ENCODE results near the gene ETFB. TPM values are rescaled to one million over a fixed set of nuclear protein-coding genes. Genes with fewer than 3 reads are reported as not detected.

ETFB gene
- total and polyA plus RNA-seq, 4 donors = 129 to 713 (median 467) TPM

DNA sequence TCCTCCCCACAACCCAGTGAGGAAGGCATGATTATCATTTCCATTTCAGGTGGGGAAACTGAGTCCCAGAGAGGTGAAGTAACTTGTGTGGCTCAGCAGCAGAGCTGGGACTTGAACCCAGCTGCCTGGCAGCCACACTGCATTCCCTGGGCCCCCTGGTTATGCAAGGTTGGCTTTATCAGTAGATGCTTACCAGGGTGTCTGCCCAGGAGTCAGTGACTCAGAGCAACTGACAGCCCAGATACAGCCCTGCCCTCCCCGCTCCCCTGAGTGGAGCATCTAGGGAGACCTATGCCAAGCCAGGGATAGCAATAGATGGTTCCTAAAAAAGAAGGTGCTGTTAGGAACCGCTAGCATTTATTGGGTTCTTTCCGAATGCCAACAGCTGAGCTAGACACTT is 48.8 kb downstream of the ETFB start:
- Histone ChIP-seq H3K4me1 (ENCODE audit: control insufficient read depth in 4 of 4, insufficient read depth in 4 of 4, low read length in 3 of 4) (no peaks in the 10 kb centered on the region), H3K9me3 (ENCODE audit: control insufficient read depth in 4 of 4, low read length in 3 of 4) (no peaks in the 10 kb centered on the region), H3K4me3 (ENCODE audit: low read depth in 1 of 3, low read length in 3 of 3) (no peak overlapping the region), H3K27ac (ENCODE audit: low read depth in 1 of 2, low read length in 2 of 2) (no peak overlapping the region), H3K27me3 (ENCODE audit: control insufficient read depth in 4 of 4, insufficient read depth in 4 of 4, low read length in 3 of 4) (no peaks in the 10 kb centered on the region), H3K9ac (ENCODE audit: low read depth in 1 of 2, low read length in 2 of 2) (no peak overlapping the region), H3K36me3 (ENCODE audit: control insufficient read depth in 4 of 4, insufficient read depth in 3 of 4, low read depth in 1 of 4, low read length in 3 of 4) (no peaks in the 10 kb centered on the region)
- DNase-seq (ENCODE audit: low spot score) = no peak
- 86% methylated on average over 3 of the region's 3 CpGs for WGBS
- no peak for TF ChIP-seq HNF4A (conservative IDR thresholded peaks at IDR 0.05)
- TF ChIP-seq, protein P1, sequence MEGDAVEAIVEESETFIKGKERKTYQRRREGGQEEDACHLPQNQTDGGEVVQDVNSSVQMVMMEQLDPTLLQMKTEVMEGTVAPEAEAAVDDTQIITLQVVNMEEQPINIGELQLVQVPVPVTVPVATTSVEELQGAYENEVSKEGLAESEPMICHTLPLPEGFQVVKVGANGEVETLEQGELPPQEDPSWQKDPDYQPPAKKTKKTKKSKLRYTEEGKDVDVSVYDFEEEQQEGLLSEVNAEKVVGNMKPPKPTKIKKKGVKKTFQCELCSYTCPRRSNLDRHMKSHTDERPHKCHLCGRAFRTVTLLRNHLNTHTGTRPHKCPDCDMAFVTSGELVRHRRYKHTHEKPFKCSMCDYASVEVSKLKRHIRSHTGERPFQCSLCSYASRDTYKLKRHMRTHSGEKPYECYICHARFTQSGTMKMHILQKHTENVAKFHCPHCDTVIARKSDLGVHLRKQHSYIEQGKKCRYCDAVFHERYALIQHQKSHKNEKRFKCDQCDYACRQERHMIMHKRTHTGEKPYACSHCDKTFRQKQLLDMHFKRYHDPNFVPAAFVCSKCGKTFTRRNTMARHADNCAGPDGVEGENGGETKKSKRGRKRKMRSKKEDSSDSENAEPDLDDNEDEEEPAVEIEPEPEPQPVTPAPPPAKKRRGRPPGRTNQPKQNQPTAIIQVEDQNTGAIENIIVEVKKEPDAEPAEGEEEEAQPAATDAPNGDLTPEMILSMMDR (IDR thresholded peaks at IDR 0.05; ENCODE audit: low read depth, low read length, missing input control) = no peak
- TF ChIP-seq, protein P2, sequence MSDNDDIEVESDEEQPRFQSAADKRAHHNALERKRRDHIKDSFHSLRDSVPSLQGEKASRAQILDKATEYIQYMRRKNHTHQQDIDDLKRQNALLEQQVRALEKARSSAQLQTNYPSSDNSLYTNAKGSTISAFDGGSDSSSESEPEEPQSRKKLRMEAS (IDR thresholded peaks at IDR 0.05) = no peak
- no peak for TF ChIP-seq TAF1 (conservative IDR thresholded peaks at IDR 0.05)
- no peak for TF ChIP-seq HNF4G (IDR thresholded peaks at IDR 0.05)
- no peak for TF ChIP-seq GABPA (IDR thresholded peaks at IDR 0.05 in 1 of 2, conservative IDR thresholded peaks at IDR 0.05 in 1 of 2)
- TF ChIP-seq, protein P3, sequence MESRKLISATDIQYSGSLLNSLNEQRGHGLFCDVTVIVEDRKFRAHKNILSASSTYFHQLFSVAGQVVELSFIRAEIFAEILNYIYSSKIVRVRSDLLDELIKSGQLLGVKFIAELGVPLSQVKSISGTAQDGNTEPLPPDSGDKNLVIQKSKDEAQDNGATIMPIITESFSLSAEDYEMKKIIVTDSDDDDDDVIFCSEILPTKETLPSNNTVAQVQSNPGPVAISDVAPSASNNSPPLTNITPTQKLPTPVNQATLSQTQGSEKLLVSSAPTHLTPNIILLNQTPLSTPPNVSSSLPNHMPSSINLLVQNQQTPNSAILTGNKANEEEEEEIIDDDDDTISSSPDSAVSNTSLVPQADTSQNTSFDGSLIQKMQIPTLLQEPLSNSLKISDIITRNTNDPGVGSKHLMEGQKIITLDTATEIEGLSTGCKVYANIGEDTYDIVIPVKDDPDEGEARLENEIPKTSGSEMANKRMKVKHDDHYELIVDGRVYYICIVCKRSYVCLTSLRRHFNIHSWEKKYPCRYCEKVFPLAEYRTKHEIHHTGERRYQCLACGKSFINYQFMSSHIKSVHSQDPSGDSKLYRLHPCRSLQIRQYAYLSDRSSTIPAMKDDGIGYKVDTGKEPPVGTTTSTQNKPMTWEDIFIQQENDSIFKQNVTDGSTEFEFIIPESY (IDR thresholded peaks at IDR 0.05) = no peak
- no peak for TF ChIP-seq RAD21 (IDR thresholded peaks at IDR 0.05)
- no peak for TF ChIP-seq SP1 (IDR thresholded peaks at IDR 0.05)
- no peak for TF ChIP-seq NR2F2 (IDR thresholded peaks at IDR 0.05)
- no peak for TF ChIP-seq EGR1 (IDR thresholded peaks at IDR 0.05; ENCODE audit: low read depth in 2 of 2)
- TF ChIP-seq FOXA2 (IDR thresholded peaks at IDR 0.05) = no peak
- TF ChIP-seq JUND (IDR thresholded peaks at IDR 0.05) = no peak
- TF ChIP-seq, protein P4, sequence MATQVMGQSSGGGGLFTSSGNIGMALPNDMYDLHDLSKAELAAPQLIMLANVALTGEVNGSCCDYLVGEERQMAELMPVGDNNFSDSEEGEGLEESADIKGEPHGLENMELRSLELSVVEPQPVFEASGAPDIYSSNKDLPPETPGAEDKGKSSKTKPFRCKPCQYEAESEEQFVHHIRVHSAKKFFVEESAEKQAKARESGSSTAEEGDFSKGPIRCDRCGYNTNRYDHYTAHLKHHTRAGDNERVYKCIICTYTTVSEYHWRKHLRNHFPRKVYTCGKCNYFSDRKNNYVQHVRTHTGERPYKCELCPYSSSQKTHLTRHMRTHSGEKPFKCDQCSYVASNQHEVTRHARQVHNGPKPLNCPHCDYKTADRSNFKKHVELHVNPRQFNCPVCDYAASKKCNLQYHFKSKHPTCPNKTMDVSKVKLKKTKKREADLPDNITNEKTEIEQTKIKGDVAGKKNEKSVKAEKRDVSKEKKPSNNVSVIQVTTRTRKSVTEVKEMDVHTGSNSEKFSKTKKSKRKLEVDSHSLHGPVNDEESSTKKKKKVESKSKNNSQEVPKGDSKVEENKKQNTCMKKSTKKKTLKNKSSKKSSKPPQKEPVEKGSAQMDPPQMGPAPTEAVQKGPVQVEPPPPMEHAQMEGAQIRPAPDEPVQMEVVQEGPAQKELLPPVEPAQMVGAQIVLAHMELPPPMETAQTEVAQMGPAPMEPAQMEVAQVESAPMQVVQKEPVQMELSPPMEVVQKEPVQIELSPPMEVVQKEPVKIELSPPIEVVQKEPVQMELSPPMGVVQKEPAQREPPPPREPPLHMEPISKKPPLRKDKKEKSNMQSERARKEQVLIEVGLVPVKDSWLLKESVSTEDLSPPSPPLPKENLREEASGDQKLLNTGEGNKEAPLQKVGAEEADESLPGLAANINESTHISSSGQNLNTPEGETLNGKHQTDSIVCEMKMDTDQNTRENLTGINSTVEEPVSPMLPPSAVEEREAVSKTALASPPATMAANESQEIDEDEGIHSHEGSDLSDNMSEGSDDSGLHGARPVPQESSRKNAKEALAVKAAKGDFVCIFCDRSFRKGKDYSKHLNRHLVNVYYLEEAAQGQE (IDR thresholded peaks at IDR 0.05) = no peak
- TF ChIP-seq, protein P5, sequence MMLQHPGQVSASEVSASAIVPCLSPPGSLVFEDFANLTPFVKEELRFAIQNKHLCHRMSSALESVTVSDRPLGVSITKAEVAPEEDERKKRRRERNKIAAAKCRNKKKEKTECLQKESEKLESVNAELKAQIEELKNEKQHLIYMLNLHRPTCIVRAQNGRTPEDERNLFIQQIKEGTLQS (IDR thresholded peaks at IDR 0.05) = no peak
- TF ChIP-seq RXRA (IDR thresholded peaks at IDR 0.05) = no peak
- TF ChIP-seq YY1 (IDR thresholded peaks at IDR 0.05) = no peak
- no peak for TF ChIP-seq FOXA1 (IDR thresholded peaks at IDR 0.05)

Data from liver (tissue), 9 donors.